EH (cell line): Measurements from ENCODE around the gene PDZD2.
"Not testable (repeated sequence)": the region's sequence is repeated elsewhere in the genome, so short reads cannot be mapped to it uniquely, and the experiment has no call there.

Experiments
- DNase-seq: peaks from one replicate; pipeline ENCODE4 v3.0.0-alpha.2; 2015; ENCODE audit warnings: low read depth

The PDZD2 gene

DNA sequence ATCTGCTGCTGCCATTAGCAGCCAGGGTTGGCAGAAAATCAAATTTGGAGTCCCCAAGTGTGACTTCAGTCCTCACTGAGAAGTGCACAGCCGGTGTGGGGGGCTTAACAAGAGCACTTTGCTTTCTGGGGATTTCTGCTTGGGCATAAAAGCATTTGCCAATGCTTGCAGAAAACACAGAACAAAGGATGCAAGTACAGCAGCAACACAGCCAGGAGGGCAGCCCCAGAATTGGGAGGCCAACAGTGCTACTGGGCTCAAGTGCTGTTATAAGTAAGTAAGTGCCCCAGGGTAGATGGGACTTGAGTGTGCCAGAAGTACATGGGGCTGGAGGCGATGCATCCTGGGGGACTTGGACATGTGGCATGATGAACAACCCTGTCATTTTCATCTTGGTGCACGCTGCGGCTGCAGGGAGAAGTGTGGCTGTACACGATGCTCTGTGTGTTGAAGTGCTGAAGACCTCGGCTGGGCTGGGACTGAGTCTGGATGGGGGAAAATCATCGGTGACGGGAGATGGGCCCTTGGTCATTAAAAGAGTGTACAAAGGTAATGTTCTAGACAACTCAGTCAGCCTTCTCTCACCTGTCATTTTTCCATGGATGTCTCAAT is 461.9 kb downstream of the PDZD2 start:
- no peak for DNase-seq

GRCh38 chr5:32102254-32102986 is 463.5 kb downstream of the PDZD2 start:
- DNase-seq: no peak

GRCh38 chr5:32103521-32103920 is 464.6 kb downstream of the PDZD2 start:
- no peak for DNase-seq

DNA sequence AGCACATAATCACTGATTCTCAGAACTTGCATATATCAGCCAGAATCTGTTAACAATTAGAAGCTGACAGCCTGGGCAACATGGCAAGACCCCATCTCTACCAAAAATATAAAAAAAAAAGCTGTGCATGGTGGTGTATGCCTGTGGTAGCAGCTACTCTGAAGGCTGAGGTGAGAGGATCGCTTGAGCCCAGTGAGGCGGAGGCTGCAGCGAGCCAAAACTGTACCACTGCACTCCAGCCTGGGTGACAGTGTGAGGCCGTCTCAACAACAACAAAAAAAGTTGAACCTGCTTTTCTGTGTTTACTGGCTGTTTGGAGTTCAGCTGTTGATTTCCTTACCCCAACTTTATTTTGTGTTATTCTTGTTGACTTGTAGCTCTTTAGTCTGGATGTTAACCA is 468.4 kb downstream of the PDZD2 start:
- no peak for DNase-seq

GRCh38 chr5:32108167-32108566 is 469.2 kb downstream of the PDZD2 start:
- DNase-seq: no peak

DNA sequence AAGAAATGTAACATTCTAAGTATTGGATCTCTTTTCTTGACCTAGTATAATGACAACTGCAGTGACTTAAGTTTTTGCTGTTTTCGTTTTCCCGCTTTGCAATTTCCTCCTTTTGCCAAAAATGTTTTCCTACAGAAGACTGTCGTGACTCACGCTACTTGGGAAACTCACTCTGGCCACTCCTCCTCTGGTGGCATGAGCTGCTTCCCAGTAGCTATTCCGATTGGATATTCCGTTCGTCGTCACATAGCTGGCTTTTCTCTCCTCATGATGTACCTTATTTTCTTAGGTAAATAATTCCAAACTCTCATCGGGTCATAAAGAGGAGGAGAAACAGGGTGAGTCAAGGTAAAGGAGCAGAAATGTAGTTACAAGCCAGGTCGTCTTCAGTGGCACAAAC is 470.3 kb downstream of the PDZD2 start:
- peak; percentile 53 for DNase-seq

DNA sequence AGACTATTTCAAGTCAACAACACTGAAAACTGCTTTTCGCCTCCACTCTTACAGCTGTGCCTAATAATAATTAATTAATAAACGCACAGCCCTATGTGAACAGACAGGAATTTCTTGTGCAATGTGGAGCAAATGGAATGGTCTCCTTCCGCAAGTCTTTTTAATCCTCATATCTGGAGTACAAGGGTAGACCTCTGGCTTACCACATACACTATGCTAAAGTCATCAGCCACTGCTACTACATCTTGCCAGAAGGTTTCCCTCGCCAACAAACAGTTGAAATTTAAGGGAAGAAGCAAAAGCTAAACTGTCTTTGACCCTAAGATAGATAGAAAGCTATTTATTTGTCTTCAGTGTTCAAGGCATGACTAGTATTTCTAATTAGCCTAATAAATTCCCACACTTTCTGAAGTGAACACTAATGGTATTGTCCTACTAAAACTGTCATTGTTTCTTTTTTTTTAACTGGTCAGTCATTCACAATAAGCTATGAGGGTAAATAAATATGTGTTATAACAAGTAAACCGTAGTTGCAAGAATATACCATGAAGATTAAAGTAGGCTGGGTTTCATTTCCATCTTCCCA is 471.3 kb downstream of the PDZD2 start:
- DNase-seq: no peak

DNA sequence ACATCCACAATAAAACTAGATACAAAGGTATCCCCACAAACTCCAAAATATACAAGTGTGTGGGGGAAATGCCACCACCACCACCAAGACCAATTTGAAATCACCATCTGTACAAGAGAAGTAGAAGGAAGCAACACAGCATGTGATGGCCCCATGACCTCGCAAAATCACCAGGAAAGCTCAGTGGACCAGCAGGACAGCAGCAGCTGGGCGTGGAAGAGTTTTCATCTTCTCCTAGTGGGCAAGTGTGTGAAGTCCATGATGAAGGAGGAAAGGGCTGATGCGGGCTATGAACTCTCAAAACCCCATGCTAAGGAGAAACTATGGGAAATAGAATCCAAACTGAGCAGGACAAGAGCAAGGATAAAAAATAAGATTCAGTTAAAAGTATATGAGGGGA is 477.1 kb downstream of the PDZD2 start:
- peak; percentile 21 for DNase-seq

DNA sequence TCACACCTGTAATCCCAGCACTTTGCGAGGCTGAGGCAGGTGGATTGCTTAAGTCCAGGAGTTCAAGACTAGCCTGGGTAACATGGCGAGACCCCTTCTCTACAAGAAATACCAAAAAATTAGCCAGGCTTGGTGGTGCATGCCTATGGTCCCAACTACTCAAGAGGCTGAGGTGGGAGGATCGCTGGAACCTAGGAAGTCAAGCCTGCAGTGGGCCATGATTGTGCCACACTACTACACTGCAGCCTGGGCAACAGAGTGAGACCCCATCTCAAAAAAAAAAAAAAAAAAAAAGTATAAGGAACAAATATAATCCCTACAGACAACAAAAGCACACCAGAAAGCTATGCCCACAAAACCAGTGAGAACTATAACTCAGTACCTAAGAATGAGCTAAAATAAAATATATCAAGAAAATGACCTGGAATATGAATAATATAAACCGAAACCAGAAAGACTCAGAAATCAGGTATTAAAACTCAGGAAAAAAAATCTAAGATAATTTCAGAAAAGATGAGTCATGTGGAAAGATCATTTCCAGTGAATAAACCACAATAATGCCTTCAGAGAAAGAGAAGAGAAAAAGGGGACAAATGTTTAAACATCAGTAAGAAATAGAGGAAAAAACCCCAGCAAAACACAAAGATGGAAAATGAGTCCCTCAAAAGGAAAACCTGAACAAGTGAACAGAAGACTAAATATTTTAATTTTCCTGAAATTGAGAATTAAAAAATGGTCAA is 477.8 kb downstream of the PDZD2 start:
- peak; percentile 18 for DNase-seq

DNA sequence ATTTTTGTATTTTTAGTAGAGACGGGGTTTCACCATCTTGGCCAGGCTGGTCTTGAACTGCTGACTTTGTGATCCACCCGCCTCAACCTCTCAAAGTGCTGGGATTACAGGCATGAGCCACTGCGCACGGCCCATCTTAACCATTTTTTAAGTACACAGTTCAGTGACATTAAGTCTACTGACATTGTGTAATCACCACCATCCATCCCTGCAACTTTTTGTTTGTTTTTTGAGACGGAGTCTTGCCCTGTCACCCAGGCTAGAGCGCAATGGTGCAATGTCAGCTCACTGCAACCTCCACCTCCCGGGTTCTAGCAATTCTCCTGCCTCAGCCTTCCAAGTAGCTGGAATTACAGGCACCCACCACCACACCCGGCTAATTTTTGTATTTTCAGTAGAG is 480.0 kb downstream of the PDZD2 start:
- DNase-seq: not testable (repeated sequence)

DNA sequence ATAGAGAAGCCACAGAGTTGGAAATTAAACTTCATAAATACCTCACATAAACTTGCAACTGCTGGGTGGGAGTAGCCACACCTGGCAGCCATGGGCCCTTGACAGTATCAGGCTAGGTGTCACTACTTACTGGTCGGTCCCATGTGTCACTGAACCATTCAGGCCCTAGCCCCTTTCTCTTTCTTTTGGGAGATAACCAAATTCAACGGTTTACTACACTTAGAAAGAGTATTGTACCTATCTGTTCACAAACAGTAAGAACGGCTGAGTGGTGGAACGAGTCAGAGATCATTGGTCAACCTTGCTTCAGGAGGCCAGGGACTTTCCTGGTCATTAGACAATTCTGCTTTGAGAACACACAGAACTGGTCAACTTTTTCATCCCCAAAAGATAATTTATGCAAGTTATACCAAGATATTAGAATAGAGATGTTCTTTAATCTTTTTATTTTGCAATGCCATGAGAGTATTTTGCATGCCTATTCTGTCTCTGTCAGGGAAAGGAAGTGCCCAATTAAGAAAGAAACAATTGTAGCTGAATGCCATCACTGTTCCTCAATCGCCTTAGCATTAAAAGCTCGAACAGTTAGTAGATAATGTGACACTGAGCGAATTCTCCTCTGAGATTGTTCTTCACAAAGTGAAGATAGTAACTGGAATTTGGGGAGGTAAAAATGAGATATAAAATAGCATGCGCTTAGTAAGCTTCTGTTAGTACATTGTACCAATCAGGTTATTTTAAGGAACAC is 484.3 kb downstream of the PDZD2 start:
- no peak for DNase-seq

DNA sequence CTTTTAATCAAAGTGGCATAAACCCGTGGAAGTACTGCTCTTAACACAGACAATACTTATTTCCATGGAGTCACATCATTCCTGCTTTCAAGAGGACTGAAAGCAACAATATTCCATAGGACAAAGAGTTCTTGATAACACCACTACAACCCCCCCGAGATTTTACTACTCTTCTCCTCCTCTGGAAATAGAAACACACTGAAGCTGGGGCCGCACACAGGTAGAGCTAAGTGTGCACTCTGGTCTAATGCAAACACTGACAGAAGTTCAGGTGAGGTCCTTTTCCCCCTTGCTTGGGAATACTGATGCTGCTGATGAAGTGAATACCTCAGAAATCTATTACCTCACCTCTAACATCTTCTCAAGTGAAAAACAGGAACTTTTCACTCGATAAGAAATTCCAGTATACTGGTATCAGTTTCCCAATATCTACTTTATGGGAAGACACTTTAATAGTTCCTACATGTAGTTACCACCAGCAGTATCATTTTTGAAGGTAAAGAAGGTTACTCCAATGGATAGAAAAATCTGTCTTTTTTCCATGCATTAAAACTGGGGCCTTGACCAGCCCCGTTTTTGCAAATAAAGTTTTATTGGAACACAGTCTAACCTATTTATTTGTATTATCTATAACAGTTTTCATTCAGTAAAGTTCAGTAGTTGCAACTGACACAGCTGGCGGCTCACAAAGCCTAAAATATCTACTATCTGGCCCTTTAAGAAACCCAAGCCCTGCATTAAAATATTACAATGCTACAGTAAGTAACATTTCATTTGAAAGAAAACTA is 485.2 kb downstream of the PDZD2 start:
- DNase-seq: no peak

GRCh38 chr5:32126691-32127090 is 487.8 kb downstream of the PDZD2 start:
- no peak for DNase-seq

GRCh38 chr5:32127711-32128110 is 488.8 kb downstream of the PDZD2 start:
- DNase-seq: no peak

DNA sequence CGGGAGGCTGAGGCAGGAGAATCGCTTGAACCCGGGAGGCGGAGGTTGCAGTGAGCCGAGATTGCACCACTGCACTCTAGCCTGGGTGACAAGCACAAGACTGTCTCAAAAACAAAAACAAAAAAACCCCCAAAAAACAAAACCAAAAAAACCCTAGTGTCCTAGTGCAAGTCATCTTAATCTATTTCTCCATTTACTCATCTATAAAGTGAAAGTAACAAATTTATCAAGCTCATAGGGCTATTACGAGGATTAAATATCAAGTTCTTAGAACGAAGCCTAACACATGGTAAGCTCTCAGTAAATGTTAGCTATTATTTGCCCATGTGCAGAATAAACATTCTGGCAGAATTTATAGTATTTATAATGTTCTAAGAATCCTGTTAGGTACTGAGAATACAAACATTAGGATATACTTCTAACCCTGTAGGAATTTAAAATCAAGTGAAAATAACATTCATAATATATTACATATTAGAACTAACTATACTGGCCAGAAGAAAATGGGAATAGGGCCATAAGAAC is 490.2 kb downstream of the PDZD2 start:
- DNase-seq: no peak

DNA sequence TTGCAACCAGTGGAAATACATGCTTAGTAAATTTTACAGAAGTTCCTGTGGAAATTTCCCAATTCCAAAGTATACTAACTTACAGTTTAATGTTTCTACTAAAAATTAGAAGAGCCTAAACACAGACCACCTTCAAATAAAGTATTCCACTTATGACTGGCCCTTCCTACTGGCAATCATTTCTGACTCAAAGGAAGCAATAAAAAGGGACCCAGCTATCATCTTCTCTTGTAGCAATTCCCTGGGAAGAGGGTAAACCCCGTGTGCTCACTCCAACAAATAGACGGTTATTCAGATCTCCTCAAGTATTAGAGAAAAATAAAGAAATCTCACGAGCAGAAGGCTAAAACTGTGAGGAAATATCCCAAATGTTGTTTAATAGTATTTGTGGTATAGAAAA is 491.9 kb downstream of the PDZD2 start:
- peak; percentile 24 for DNase-seq

DNA sequence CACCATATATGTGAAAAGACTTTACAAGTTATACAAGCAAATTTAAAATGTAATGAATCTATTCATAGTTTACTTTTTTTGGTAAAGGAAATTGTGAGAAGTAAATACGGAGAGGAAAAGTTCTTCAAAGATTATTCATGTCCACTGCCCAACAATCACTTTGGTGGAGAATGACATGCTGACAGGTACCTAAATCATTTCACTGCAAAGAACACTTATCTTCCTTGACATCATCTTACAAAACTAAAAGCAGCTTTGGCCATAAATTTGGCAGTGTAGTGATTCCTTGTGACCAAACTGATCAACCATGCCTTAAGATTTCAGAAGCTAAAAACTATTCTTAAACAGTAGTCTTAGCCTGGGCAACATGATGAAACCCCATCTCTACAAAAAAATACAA is 492.7 kb downstream of the PDZD2 start:
- DNase-seq: no peak

DNA sequence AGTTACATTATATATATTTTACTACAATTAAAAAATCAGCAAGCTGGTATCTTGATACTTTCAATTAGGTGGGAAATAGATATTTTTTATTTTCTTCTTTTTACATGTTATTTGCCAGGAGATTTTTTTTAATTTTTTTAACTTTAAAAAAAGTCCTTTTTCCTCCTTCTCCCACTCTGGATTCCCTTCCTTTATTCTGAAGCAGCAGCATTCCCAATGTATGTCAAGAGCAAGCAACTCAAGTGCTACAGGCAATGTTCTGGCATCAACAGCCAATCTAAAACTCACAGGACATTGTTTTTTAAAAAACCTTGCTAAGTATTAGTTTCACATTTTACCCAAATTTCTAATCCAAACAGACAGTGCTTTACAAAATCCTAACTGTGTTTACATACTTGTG is 493.8 kb downstream of the PDZD2 start:
- DNase-seq: no peak

- no peak for DNase-seq
These were observed 496.2 kb downstream of the PDZD2 start for GRCh38 chr5:32135086-32135485.

GRCh38 chr5:32136342-32136741 is 497.4 kb downstream of the PDZD2 start:
- DNase-seq: peak; percentile 25

DNA sequence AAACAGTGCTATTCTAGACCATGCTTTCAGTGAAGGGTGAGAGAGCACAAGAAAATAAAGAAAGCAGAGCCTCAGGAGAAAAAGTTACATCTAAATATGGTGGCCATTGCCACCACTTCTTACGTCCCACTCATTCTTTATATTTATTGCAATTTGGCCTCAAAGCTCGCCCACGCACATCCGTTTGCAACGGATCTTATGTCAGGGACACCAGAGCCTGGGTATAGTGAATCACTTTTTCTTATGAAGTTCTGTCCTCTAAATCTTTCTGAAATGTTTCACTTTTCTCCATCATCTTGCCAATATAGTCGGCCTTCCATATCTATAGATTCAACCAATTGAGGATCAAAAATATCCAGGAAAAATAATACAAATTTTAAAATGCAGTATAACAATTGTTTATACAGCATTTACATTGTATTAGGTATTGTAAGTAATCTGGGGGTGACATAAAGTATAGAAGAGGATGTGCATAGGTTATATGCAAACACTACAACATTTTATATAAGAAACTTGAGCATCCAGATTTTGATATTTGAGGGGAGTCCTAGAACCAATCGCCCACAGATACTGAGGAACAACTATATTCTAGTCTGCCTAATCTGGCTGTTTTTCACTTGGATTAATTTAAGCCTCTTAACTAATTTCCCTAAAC is 500.0 kb downstream of the PDZD2 start:
- DNase-seq: no peak
